ENCODE measurements around the gene CIROP.
"Not testable (repeated sequence)": the region's sequence is repeated elsewhere in the genome, so short reads cannot be mapped to it uniquely, and the experiment has no call there.

CIROP gene

GRCh38 chr14:23113431-23114119 is 8.8 kb upstream of the CIROP start:
- no peak for DNase-seq

GRCh38 chr14:23112359-23113178 is 7.8 kb upstream of the CIROP start:
- DNase-seq = peak; percentile 61

GRCh38 chr14:23110579-23111365 is 6.0 kb upstream of the CIROP start:
- DNase-seq = no peak

GRCh38 chr14:23109769-23110168 is 5.0 kb upstream of the CIROP start:
- DNase-seq = no peak

- DNase-seq = not testable (repeated sequence)
Measured at GRCh38 chr14:23108169-23108568, 3.4 kb upstream of the CIROP start.

GRCh38 chr14:23107620-23108019 is 2.8 kb upstream of the CIROP start:
- DNase-seq = not testable (repeated sequence)

GRCh38 chr14:23106747-23107045 is 1.9 kb upstream of the CIROP start:
- no peak for DNase-seq

GRCh38 chr14:23105348-23105824 is 597 bp upstream of the CIROP start:
- DNase-seq = no peak

- DNase-seq = no peak
Measured at GRCh38 chr14:23104070-23104590, 659 bp downstream of the CIROP start.

GRCh38 chr14:23103581-23103980 is 1.2 kb downstream of the CIROP start:
- no peak for DNase-seq

GRCh38 chr14:23102801-23103200 is 2.0 kb downstream of the CIROP start:
- DNase-seq = no peak

GRCh38 chr14:23101986-23102625 is 2.7 kb downstream of the CIROP start:
- no peak for DNase-seq

GRCh38 chr14:23101213-23101970 is 3.4 kb downstream of the CIROP start:
- no peak for DNase-seq

- no peak for DNase-seq
Measured at GRCh38 chr14:23099212-23099861, 5.5 kb downstream of the CIROP start.

GRCh38 chr14:23097786-23098185 is 7.0 kb downstream of the CIROP start:
- DNase-seq = no peak

- no peak for DNase-seq
Measured at GRCh38 chr14:23095196-23096108, 9.3 kb downstream of the CIROP start, which contains the start of gene C14orf119. C14orf119 (plus strand) TSS chr14:23095505; CDS start chr14:23097659, 2,154 bp downstream.

- DNase-seq = no peak
Measured at GRCh38 chr14:23094666-23095195, 10.1 kb downstream of the CIROP start, which contains the start of gene ACIN1. ACIN1 (minus strand) TSS chr14:23095136; CDS start chr14:23095112, 24 bp downstream.

- DNase-seq = no peak
Measured at GRCh38 chr14:23093991-23094665, 10.7 kb downstream of the CIROP start.

GRCh38 chr14:23093526-23093925 is 11.3 kb downstream of the CIROP start:
- DNase-seq = no peak

All from MV-4-11 (cell line).